Lower leg skin (tissue), 3 donors: ENCODE measurements around the gene CHKA.

Experiments
- CTCF ChIP-seq, 3 donors: fragments of 450-650 bp; IDR thresholded peaks; one replicate each; pipeline ENCODE4 v1.5.1; 2016; ENCODE audit warnings: antibody characterized with exemption in 3 of 3, mild to moderate bottlenecking in 3 of 3, moderate library complexity in 2 of 3
- POLR2A ChIP-seq, 2 donors: fragments of 450-650 bp; IDR thresholded peaks; one replicate each; pipeline ENCODE4 v1.6.1; 2016 to 2017; ENCODE audit warnings: antibody characterized with exemption in 2 of 2, mild to moderate bottlenecking in 1 of 2, moderate library complexity in 1 of 2

GRCh38 chr11:68148879-68149278, 27.7 kb upstream of the CHKA start:
- TF ChIP-seq CTCF (IDR thresholded peaks at IDR 0.05) (no peak), POLR2A (IDR thresholded peaks at IDR 0.05) (no peak)
